Mesenteric fat pad (tissue), 1 donor: ENCODE measurements around the gene SIRT4. TPM values are rescaled to one million over a fixed set of nuclear protein-coding genes. Genes with fewer than 3 reads are reported as not detected.

Experiments
- total RNA-seq: library from RNA; stranded (reverse); fragmentation: NEBNext Ultra II Directional; extraction: Animal tissue kit (Norgen Biotek cat#: 25700); gene quantifications from one replicate; pipeline ENCODE4 v1.2.1, GENCODE V29; 2021
- donor health status: DM: yes; HTN: yes; CAD: no.

SIRT4 gene
- total RNA-seq, 1 donor from 2014 or later, result 1.6 TPM

Other genes starting within 250 kb of the SIRT4 start
- gene RAB35, start 185.6 kb upstream of the SIRT4 start, total RNA-seq, result 62.4 TPM
- 97.0 TPM for gene GCN1, start 107.6 kb upstream of the SIRT4 start, total RNA-seq
- gene RPLP0, start 101.2 kb upstream of the SIRT4 start, total RNA-seq, result 1,415 TPM
- gene PXN, start 36.6 kb upstream of the SIRT4 start, total RNA-seq, result 123 TPM
- gene RNU4-2, start 10.4 kb upstream of the SIRT4 start, total RNA-seq, result 7,466 TPM
- 976 TPM for gene RNU4-1, start 9.1 kb upstream of the SIRT4 start, total RNA-seq
- gene PLA2G1B, start 25.5 kb downstream of the SIRT4 start, total RNA-seq, result 1.8 TPM
- gene MSI1, start 66.8 kb downstream of the SIRT4 start, total RNA-seq, result 0.58 TPM
- gene COX6A1, start 135.8 kb downstream of the SIRT4 start, total RNA-seq, result 312 TPM
- 19.9 TPM for gene TRIAP1, start 144.1 kb downstream of the SIRT4 start, total RNA-seq
- 27.7 TPM for gene GATC, start 144.1 kb downstream of the SIRT4 start, total RNA-seq
- 120 TPM for gene SRSF9, start 167.4 kb downstream of the SIRT4 start, total RNA-seq
- 142 TPM for gene DYNLL1, start 193.8 kb downstream of the SIRT4 start, total RNA-seq
- gene COQ5, start 226.8 kb downstream of the SIRT4 start, total RNA-seq, result 23.3 TPM
- 224 TPM for gene RNF10, start 232.0 kb downstream of the SIRT4 start, total RNA-seq